Pancreas (tissue), 10 donors: ENCODE results near the gene KCNG2. TPM values are rescaled to one million over a fixed set of nuclear protein-coding genes. Genes with fewer than 3 reads are reported as not detected.

Experiments used
- ATAC-seq, 4 donors: fragments of 200-7000 bp; cut with Tn5 transposase; one replicate each; pipeline versions ENCODE4 v1.8.0 to v1.9.1; 2020; ENCODE audit warnings: mild to moderate bottlenecking in 4 of 4, moderate library complexity in 4 of 4
- DNase-seq, 6 donors: peaks; one replicate each; pipeline ENCODE4 v3.0.0-alpha.2; 2020
- FAIRE-seq: peaks from 2 replicates; lab custom pipeline; 2012; peaks lifted over from hg19 to GRCh38; lab: Jason Lieb, UNC
- H3K27ac ChIP-seq, 4 donors: fragments of 200-600 bp; sonication (generic); 1 replicate in 3 of 4; 2 replicates in 1 of 4; pipeline versions ENCODE4 v1.5.0 to v1.8.0; 2020
- H3K27me3 ChIP-seq, 4 donors: fragments of 200-600 bp; one replicate each; pipeline ENCODE4 v1.8.0; 2021
- H3K36me3 ChIP-seq, 3 donors: fragments of 200-600 bp; sonication (generic) in 1 of 3; one replicate each; pipeline versions ENCODE4 v1.5.0 to v1.8.0; 2020 to 2021
- H3K4me1 ChIP-seq, 3 donors: fragments of 200-600 bp; one replicate each; pipeline ENCODE4 v1.8.0; 2021
- H3K4me3 ChIP-seq, 4 donors: fragments of 200-600 bp; sonication (generic) in 2 of 4; one replicate each; pipeline versions ENCODE4 v1.5.0 to v1.8.0; 2020 to 2021
- H3K9me3 ChIP-seq, 4 donors: fragments of 200-600 bp; one replicate each; pipeline ENCODE4 v1.8.0; 2021
- WGBS, 2 donors: extraction: QIAGEN DNeasy Blood & Tissue Kit; methylation state at CpG; one replicate each; pipeline ENCODE4 v1.1.7; 2013; 5-methylcytosine and 5-hydroxymethylcytosine counted together
- intact Hi-C, 3 donors: fragments of 100-400 bp; cut with DNase I; formaldehyde crosslinking; loops; one replicate each; pipeline versions ENCODE4 v1.11.1 to v1.14.2; 2022
- polyA plus RNA-seq, 2 donors: library from polyadenylated mRNA; stranded (reverse); fragments of 200-250 nt; gene quantifications; one replicate each; pipeline ENCODE4 v1.2.3, GENCODE V29; 2013
- total RNA-seq, 6 donors: library from RNA; stranded (reverse); fragmentation: NEBNext Ultra II Directional in 4 of 6; extraction: Animal tissue kit (Norgen Biotek cat#: 25700) in 4 of 6; gene quantifications; one replicate each; pipeline versions ENCODE4 v1.2.1 to v1.2.4, GENCODE V29; 2021 to 2023
- TF ChIP-seq, protein P1 (sequence below), 4 donors: fragments of 200-600 bp; sonication (generic) in 3 of 4; IDR thresholded peaks; one replicate each; pipeline versions ENCODE4 v1.5.0 to v1.8.0; 2021; ENCODE audit warnings: antibody characterized with exemption in 4 of 4
- donor health status: healthy with polysubstance abuse.
- donor health status: DM: no; HTN: no; CAD: no; lungs with moderate emphysema.
- donor health status: DM: no; HTN: no; CAD: no.
- donor health status: control.
- donor health status: control.
- donor health status: Bipolar disorder and iron deficiency.
- donor health status: DM: yes; HTN: yes; CAD: no.
- donor health status: DM: no; HTN: no; CAD: no.
- donor health status: DM: no; HTN: no; CAD: no.
- donor health status: DM: yes; HTN: yes; CAD: no.

Gene KCNG2
- total and polyA plus RNA-seq, 8 donors: 0.12 to 0.22 (median 0.13) TPM; not detected in 5

GRCh38 chr18:79897940-79898625 lies 100.3 kb downstream of the KCNG2 start:
- Histone ChIP-seq H3K27ac (no peak overlapping the region), H3K27me3 (no peaks in the 10 kb centered on the region), H3K4me3 (no peak overlapping the region), H3K36me3 (peaks cover 0 to 4% (median under 1%) of the 10 kb centered on the region in 3 donors), H3K9me3 (peaks cover 0 to 9% (median 0%) of the 10 kb centered on the region in 4 donors), H3K4me1 (no peaks in the 10 kb centered on the region)
- WGBS, 2 donors: 90 to 95% methylated on average over 15 of the region's 15 CpGs
- intact Hi-C loops: no loop called here
- TF ChIP-seq, protein P1, sequence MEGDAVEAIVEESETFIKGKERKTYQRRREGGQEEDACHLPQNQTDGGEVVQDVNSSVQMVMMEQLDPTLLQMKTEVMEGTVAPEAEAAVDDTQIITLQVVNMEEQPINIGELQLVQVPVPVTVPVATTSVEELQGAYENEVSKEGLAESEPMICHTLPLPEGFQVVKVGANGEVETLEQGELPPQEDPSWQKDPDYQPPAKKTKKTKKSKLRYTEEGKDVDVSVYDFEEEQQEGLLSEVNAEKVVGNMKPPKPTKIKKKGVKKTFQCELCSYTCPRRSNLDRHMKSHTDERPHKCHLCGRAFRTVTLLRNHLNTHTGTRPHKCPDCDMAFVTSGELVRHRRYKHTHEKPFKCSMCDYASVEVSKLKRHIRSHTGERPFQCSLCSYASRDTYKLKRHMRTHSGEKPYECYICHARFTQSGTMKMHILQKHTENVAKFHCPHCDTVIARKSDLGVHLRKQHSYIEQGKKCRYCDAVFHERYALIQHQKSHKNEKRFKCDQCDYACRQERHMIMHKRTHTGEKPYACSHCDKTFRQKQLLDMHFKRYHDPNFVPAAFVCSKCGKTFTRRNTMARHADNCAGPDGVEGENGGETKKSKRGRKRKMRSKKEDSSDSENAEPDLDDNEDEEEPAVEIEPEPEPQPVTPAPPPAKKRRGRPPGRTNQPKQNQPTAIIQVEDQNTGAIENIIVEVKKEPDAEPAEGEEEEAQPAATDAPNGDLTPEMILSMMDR (IDR thresholded peaks at IDR 0.05): no peak
- FAIRE-seq: no peak
- ATAC-seq: no peak
- peak in 2 of 6 donors; percentile 8 to 31 for DNase-seq

- DNase-seq: peak in 2 of 6 donors; percentile 7 to 52
- Histone ChIP-seq H3K27ac (no peak overlapping the region), H3K27me3 (no peaks in the 10 kb centered on the region), H3K4me1 (no peaks in the 10 kb centered on the region), H3K9me3 (peaks cover 0 to 9% (median 0%) of the 10 kb centered on the region in 4 donors), H3K36me3 (peaks cover 3 to 8% (median 8%) of the 10 kb centered on the region in 3 donors), H3K4me3 (no peak overlapping the region)
- TF ChIP-seq, protein P1 (IDR thresholded peaks at IDR 0.05): no peak
- FAIRE-seq: no peak
- peak in 1 of 4 donors; percentile 20 for ATAC-seq
- WGBS, 2 donors: 65 to 74% methylated on average over 67 to 70 of the region's 70 CpGs
- intact Hi-C loops: no loop called here
Observed at GRCh38 chr18:79898952-79899608, 101.3 kb downstream of the KCNG2 start.

- Histone ChIP-seq H3K36me3 (peaks cover 3 to 8% (median 8%) of the 10 kb centered on the region in 3 donors), H3K4me1 (no peaks in the 10 kb centered on the region), H3K27me3 (no peaks in the 10 kb centered on the region), H3K9me3 (peaks cover 0 to 9% (median 0%) of the 10 kb centered on the region in 4 donors), H3K4me3 (no peak overlapping the region), H3K27ac (no peak overlapping the region)
- WGBS, 2 donors: 81 to 82% methylated on average over 52 to 53 of the region's 53 CpGs
- ATAC-seq: peak in 1 of 4 donors; percentile 21
- TF ChIP-seq, protein P1 (IDR thresholded peaks at IDR 0.05): no peak
- intact Hi-C loops: no loop called here
- DNase-seq: peak in 3 of 6 donors; percentile 7 to 69 (median 26)
- FAIRE-seq: no peak
Observed at GRCh38 chr18:79899609-79900445, 102.1 kb downstream of the KCNG2 start.

DNA sequence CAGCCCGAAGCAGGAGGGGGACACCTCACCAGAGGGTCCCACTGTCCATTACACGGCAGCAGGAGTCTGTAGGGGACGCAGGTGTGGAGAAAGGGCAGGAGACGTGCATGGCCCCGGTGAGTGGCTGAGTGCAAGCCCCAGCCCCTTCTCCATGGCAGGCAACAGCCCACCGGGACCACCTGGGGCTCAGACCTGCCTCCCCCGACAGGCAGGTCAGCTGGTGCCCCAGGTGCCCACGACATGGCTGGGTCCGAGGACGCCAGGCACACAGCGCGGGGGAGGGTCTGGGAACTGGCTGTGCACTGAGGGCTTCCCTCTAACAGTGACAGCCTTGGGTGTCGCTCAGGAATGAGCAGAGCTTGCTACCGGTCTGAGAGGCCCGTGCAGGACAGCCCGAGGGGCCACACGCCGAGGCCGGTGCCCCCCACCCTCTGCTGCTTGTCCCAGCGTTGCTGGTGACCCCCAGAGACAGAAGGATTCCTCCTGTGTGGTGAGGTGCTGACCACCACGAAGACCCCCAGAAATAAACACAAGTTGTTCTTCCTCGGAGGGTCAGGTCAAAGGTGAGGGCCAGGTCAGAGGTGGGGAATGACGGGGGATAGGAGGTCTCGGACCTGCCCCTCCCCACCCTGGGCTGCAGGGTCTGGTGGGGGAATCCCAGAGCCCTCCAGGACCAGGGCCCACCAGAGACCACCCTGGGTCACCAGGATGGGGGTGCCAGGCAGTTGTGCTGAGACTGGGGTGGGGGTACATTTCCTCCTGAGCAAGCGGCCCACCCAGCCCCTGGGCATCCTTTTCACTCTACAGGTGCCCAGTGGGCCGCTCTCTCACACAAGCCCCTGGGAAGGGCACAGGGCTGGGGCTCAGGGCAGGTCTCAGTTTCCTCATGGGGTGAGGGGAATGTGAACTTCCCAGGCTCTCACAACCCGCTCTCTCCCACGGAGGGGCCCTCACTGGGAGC lies 103.2 kb downstream of the KCNG2 start:
- Histone ChIP-seq H3K4me1 (no peaks in the 10 kb centered on the region), H3K9me3 (peaks cover 0 to 9% (median 0%) of the 10 kb centered on the region in 4 donors), H3K27ac (no peak overlapping the region), H3K4me3 (no peak overlapping the region), H3K27me3 (no peaks in the 10 kb centered on the region), H3K36me3 (peaks cover 3 to 8% (median 8%) of the 10 kb centered on the region in 3 donors)
- TF ChIP-seq, protein P1 (IDR thresholded peaks at IDR 0.05): no peak
- 95 to 96% methylated on average over 28 of the region's 28 CpGs for WGBS, 2 donors
- DNase-seq (peak in 4 of 6 donors; percentile 8 to 58 (median 20)), ATAC-seq (peak in 2 of 4 donors; percentile 14 to 17), FAIRE-seq (no peak)
- intact Hi-C loops: no loop called here
